Liver (tissue), 9 donors: Measurements from ENCODE around the gene THSD4. TPM values are rescaled to one million over a fixed set of nuclear protein-coding genes. Genes with fewer than 3 reads are reported as not detected.
A peak's percentile ranks its signal among the peaks of the same experiment; 100 is the strongest.

Experiments used
- DNase-seq: peaks from one replicate; pipeline ENCODE4 v3.0.0-alpha.2; 2017; ENCODE audit warnings: low spot score
- H3K27ac ChIP-seq, 2 donors: one replicate each; pipeline ENCODE4 v1.7.0; 2013; ENCODE audit warnings: inconsistent platforms in 2 of 2, low read length in 2 of 2, control low read depth in 1 of 2, low read depth in 1 of 2, mild to moderate bottlenecking in 1 of 2
- H3K27me3 ChIP-seq, 4 donors: one replicate each; pipeline versions ENCODE4 v1.6.1 to v1.7.0; 2013; ENCODE audit warnings: low read length in 3 of 4, inconsistent platforms in 1 of 4, mild to moderate bottlenecking in 1 of 4, moderate library complexity in 1 of 4; ENCODE audit not compliant: control insufficient read depth in 4 of 4, insufficient read depth in 4 of 4
- H3K36me3 ChIP-seq, 4 donors: one replicate each; pipeline versions ENCODE4 v1.6.1 to v1.7.0; 2013; ENCODE audit warnings: low read length in 3 of 4, mild to moderate bottlenecking in 3 of 4, low read depth in 1 of 4, moderate library complexity in 1 of 4; ENCODE audit not compliant: control insufficient read depth in 4 of 4, insufficient read depth in 3 of 4
- H3K4me1 ChIP-seq, 4 donors: one replicate each; pipeline versions ENCODE4 v1.6.1 to v1.7.0; 2013; ENCODE audit warnings: low read length in 3 of 4, mild to moderate bottlenecking in 3 of 4, moderate library complexity in 1 of 4; ENCODE audit not compliant: control insufficient read depth in 4 of 4, insufficient read depth in 4 of 4
- H3K4me3 ChIP-seq, 3 donors: one replicate each; pipeline versions ENCODE4 v1.6.1 to v1.7.0; 2013; ENCODE audit warnings: low read length in 3 of 3, control low read depth in 1 of 3, low read depth in 1 of 3, mild to moderate bottlenecking in 1 of 3
- H3K9ac ChIP-seq, 2 donors: one replicate each; pipeline ENCODE4 v1.7.0; 2013; ENCODE audit warnings: low read length in 2 of 2, mild to moderate bottlenecking in 2 of 2, moderate library complexity in 2 of 2, control low read depth in 1 of 2, low read depth in 1 of 2
- H3K9me3 ChIP-seq, 4 donors: one replicate each; pipeline versions ENCODE4 v1.6.1 to v1.7.0; 2013; ENCODE audit warnings: low read length in 3 of 4; ENCODE audit not compliant: control insufficient read depth in 4 of 4
- ATF3 ChIP-seq: IDR thresholded peaks from 2 replicates; pipeline ENCODE4 v1.6.1; 2016; ENCODE audit warnings: antibody characterized with exemption
- CTCF ChIP-seq: fragments of 150-350 bp; IDR thresholded peaks from 2 replicates; pipeline ENCODE4 v1.5.1; 2017; ENCODE audit warnings: improper control_type of control experiment, low read depth, low read length; ENCODE audit not compliant: missing input control
- EGR1 ChIP-seq, 2 donors: IDR thresholded peaks; 2 replicates each; pipeline ENCODE4 v1.6.1; 2016 to 2018; ENCODE audit warnings: antibody characterized with exemption in 2 of 2, low read depth in 2 of 2
- FOXA2 ChIP-seq: IDR thresholded peaks from 2 replicates; pipeline ENCODE4 v1.6.1; 2016; ENCODE audit warnings: antibody characterized with exemption
- GABPA ChIP-seq, 2 donors: IDR thresholded peaks in 1 of 2; conservative IDR thresholded peaks in 1 of 2; 2 replicates each; pipeline ENCODE4 v1.6.1; 2016; ENCODE audit warnings: antibody characterized with exemption in 2 of 2, mild to moderate bottlenecking in 1 of 2, moderate library complexity in 1 of 2
- HNF4A ChIP-seq, 2 donors: conservative IDR thresholded peaks; 2 replicates each; pipeline ENCODE4 v1.6.1; 2016; ENCODE audit warnings: antibody characterized with exemption in 2 of 2, mild to moderate bottlenecking in 2 of 2
- MAX ChIP-seq: IDR thresholded peaks from 2 replicates; pipeline ENCODE4 v1.6.1; 2016; ENCODE audit warnings: antibody characterized with exemption
- NR2F2 ChIP-seq: IDR thresholded peaks from 2 replicates; pipeline ENCODE4 v1.6.1; 2016; ENCODE audit warnings: antibody characterized with exemption
- RAD21 ChIP-seq, 2 donors: IDR thresholded peaks; 2 replicates each; pipeline ENCODE4 v1.6.1; 2016; ENCODE audit warnings: antibody characterized with exemption in 2 of 2, mild to moderate bottlenecking in 2 of 2
- REST ChIP-seq: IDR thresholded peaks from 2 replicates; pipeline ENCODE4 v1.6.1; 2016; ENCODE audit warnings: antibody characterized with exemption, mild to moderate bottlenecking
- RXRA ChIP-seq, 2 donors: IDR thresholded peaks; 2 replicates each; pipeline ENCODE4 v1.6.1; 2017 to 2018; ENCODE audit warnings: antibody characterized with exemption in 2 of 2, mild to moderate bottlenecking in 1 of 2
- SP1 ChIP-seq: IDR thresholded peaks from 2 replicates; pipeline ENCODE4 v1.6.1; 2018; ENCODE audit warnings: antibody characterized with exemption, mild to moderate bottlenecking
- TAF1 ChIP-seq: conservative IDR thresholded peaks from 2 replicates; pipeline ENCODE4 v1.6.1; 2016; ENCODE audit warnings: antibody characterized with exemption, mild to moderate bottlenecking
- YY1 ChIP-seq: IDR thresholded peaks from 2 replicates; pipeline ENCODE4 v1.6.1; 2016; ENCODE audit warnings: antibody characterized with exemption, mild to moderate bottlenecking
- ZBTB33 ChIP-seq: IDR thresholded peaks from 2 replicates; pipeline ENCODE4 v1.6.1; 2016; ENCODE audit warnings: antibody characterized with exemption
- WGBS: extraction: QIAGEN DNeasy Blood & Tissue Kit; methylation state at CpG from one replicate; pipeline ENCODE4 v1.1.7; 2013; 5-methylcytosine and 5-hydroxymethylcytosine counted together
- polyA plus RNA-seq, 2 donors: library from polyadenylated mRNA; stranded (reverse) in 1 of 2; unstranded in 1 of 2; fragments of 200-250 nt in 1 of 2; fragments of >200 nt in 1 of 2; fragmentation: Nextera tagmentation in 1 of 2; extraction: Ambion mirVana in 1 of 2; gene quantifications; one replicate each; pipeline versions ENCODE4 v1.2.1 to v1.2.3, GENCODE V29; 2013 to 2015
- total RNA-seq, 2 donors: library from RNA; depleted of rRNA; stranded (reverse); fragments of >200 nt; gene quantifications; one replicate each; pipeline ENCODE4 v1.2.3, GENCODE V29; 2014
- donor health status: healthy.
- donor health status: healthy.
- donor health status: healthy.
- donor health status: healthy.
- donor health status: healthy.

The THSD4 gene
- total and polyA plus RNA-seq, 4 donors: 0.23 to 11.5 (median 1.9) TPM

- no peaks in the 10 kb centered on the region for H3K36me3 ChIP-seq
- no peak overlapping the region for H3K9ac ChIP-seq
- peaks cover 0 to 13% (median 6%) of the 10 kb centered on the region in 4 donors for H3K4me1 ChIP-seq
- H3K4me3 ChIP-seq: no peak overlapping the region
- TF ChIP-seq SP1 (no peak), ZBTB33 (no peak), NR2F2 (no peak), EGR1 (IDR thresholded peaks at IDR 0.05; ENCODE audit: low read depth in 2 of 2) (no peak), CTCF (peak; percentile 72), REST (no peak), TAF1 (no peak), HNF4A (conservative IDR thresholded peaks at IDR 0.05) (no peak), ATF3 (no peak), RAD21 (IDR thresholded peaks at IDR 0.05) (peak; percentile 82 to 83), MAX (no peak), YY1 (no peak), FOXA2 (no peak)
- DNase-seq: no peak
- H3K9me3 ChIP-seq: no peaks in the 10 kb centered on the region
- H3K27ac ChIP-seq: no peak overlapping the region
- no peaks in the 10 kb centered on the region for H3K27me3 ChIP-seq
- WGBS: 48% methylated on average over 6 of the region's 6 CpGs
Observed at GRCh38 chr15:71532994-71533393, 417.7 kb downstream of the THSD4 start.

GRCh38 chr15:71538181-71538580 lies 422.9 kb downstream of the THSD4 start:
- H3K27ac ChIP-seq: no peak overlapping the region
- 92% methylated on average over 5 of the region's 5 CpGs for WGBS
- H3K4me3 ChIP-seq: no peak overlapping the region
- no peak overlapping the region for H3K9ac ChIP-seq
- TF ChIP-seq RXRA (IDR thresholded peaks at IDR 0.05): no peak
- no peak for TF ChIP-seq GABPA (IDR thresholded peaks at IDR 0.05 in 1 of 2, conservative IDR thresholded peaks at IDR 0.05 in 1 of 2)
- no peak for TF ChIP-seq SP1
- no peak for TF ChIP-seq FOXA2
- no peak for TF ChIP-seq HNF4A (conservative IDR thresholded peaks at IDR 0.05)
- no peaks in the 10 kb centered on the region for H3K36me3 ChIP-seq
- no peaks in the 10 kb centered on the region for H3K9me3 ChIP-seq
- no peaks in the 10 kb centered on the region for H3K4me1 ChIP-seq
- H3K27me3 ChIP-seq: no peaks in the 10 kb centered on the region
- DNase-seq: no peak
